ENCODE results near the gene RTP1.

DNA sequence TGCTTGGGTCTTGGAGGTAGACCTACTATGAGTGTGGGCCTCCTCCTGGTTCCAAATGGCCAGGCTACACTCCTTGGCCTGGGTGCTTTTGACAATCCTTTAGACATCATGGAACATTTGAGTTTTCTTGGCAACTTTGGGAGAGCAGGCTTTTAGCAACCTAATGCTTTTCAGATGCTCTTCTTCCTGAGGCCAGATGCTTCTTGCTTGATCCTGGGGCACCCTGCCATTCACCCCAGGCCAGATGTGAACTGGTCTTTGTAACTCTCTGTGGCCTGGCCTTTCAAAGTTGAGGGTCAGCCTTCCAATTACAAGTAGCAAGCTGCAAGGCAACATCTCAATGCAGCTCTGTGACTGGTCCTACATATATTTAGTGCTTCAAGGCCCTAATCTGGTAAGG, 40.5 kb downstream of the RTP1 start:
- TF ChIP-seq, protein P1, sequence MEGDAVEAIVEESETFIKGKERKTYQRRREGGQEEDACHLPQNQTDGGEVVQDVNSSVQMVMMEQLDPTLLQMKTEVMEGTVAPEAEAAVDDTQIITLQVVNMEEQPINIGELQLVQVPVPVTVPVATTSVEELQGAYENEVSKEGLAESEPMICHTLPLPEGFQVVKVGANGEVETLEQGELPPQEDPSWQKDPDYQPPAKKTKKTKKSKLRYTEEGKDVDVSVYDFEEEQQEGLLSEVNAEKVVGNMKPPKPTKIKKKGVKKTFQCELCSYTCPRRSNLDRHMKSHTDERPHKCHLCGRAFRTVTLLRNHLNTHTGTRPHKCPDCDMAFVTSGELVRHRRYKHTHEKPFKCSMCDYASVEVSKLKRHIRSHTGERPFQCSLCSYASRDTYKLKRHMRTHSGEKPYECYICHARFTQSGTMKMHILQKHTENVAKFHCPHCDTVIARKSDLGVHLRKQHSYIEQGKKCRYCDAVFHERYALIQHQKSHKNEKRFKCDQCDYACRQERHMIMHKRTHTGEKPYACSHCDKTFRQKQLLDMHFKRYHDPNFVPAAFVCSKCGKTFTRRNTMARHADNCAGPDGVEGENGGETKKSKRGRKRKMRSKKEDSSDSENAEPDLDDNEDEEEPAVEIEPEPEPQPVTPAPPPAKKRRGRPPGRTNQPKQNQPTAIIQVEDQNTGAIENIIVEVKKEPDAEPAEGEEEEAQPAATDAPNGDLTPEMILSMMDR (IDR thresholded peaks at IDR 0.05): no peak
- TF ChIP-seq FOSL2 (IDR thresholded peaks at IDR 0.05; ENCODE audit: borderline replicate concordance, low read depth) (no peak), JUND (IDR thresholded peaks at IDR 0.05) (no peak), GATA2 (CRISPR knock-in tag; IDR thresholded peaks at IDR 0.05) (no peak), MXI1 (IDR thresholded peaks at IDR 0.05; ENCODE audit: low read depth, low read length) (no peak), EP300 (IDR thresholded peaks at IDR 0.05; ENCODE audit: borderline replicate concordance in 1 of 2, low read depth in 1 of 2, low read length in 1 of 2) (no peak), CHD2 (IDR thresholded peaks at IDR 0.05; ENCODE audit: low read length, partially characterized antibody) (no peak), FOXM1 (IDR thresholded peaks at IDR 0.05; ENCODE audit: low read depth) (no peak), TAF1 (IDR thresholded peaks at IDR 0.05; ENCODE audit: borderline replicate concordance, low read depth, low read length) (no peak), RCOR1 (IDR thresholded peaks at IDR 0.05; ENCODE audit: low read length) (no peak), RXRA (IDR thresholded peaks at IDR 0.05; ENCODE audit: borderline replicate concordance, low read depth) (no peak), POLR2AphosphoS5 (IDR thresholded peaks at IDR 0.05; ENCODE audit: low read depth, low read length) (no peak)
- TF ChIP-seq, protein P2, sequence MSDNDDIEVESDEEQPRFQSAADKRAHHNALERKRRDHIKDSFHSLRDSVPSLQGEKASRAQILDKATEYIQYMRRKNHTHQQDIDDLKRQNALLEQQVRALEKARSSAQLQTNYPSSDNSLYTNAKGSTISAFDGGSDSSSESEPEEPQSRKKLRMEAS (IDR thresholded peaks at IDR 0.05; ENCODE audit: low read depth): no peak
- TF ChIP-seq, protein P3, sequence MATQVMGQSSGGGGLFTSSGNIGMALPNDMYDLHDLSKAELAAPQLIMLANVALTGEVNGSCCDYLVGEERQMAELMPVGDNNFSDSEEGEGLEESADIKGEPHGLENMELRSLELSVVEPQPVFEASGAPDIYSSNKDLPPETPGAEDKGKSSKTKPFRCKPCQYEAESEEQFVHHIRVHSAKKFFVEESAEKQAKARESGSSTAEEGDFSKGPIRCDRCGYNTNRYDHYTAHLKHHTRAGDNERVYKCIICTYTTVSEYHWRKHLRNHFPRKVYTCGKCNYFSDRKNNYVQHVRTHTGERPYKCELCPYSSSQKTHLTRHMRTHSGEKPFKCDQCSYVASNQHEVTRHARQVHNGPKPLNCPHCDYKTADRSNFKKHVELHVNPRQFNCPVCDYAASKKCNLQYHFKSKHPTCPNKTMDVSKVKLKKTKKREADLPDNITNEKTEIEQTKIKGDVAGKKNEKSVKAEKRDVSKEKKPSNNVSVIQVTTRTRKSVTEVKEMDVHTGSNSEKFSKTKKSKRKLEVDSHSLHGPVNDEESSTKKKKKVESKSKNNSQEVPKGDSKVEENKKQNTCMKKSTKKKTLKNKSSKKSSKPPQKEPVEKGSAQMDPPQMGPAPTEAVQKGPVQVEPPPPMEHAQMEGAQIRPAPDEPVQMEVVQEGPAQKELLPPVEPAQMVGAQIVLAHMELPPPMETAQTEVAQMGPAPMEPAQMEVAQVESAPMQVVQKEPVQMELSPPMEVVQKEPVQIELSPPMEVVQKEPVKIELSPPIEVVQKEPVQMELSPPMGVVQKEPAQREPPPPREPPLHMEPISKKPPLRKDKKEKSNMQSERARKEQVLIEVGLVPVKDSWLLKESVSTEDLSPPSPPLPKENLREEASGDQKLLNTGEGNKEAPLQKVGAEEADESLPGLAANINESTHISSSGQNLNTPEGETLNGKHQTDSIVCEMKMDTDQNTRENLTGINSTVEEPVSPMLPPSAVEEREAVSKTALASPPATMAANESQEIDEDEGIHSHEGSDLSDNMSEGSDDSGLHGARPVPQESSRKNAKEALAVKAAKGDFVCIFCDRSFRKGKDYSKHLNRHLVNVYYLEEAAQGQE (IDR thresholded peaks at IDR 0.05; ENCODE audit: low read depth, low read length): no peak
